Heart left ventricle (tissue), 13 donors: ENCODE results near the gene RNU1-3.
"Not testable (repeated sequence)": the region's sequence is repeated elsewhere in the genome, so short reads cannot be mapped to it uniquely, and the experiment has no call there.

Experiments used
- POLR2A ChIP-seq, 2 donors: fragments of 450-650 bp; IDR thresholded peaks; one replicate each; pipeline ENCODE4 v1.6.1; 2017; ENCODE audit warnings: antibody characterized with exemption in 2 of 2, mild to moderate bottlenecking in 2 of 2, moderate library complexity in 2 of 2
- TF ChIP-seq, protein P1 (sequence below), 12 donors: fragments of 200-600 bp; sonication (generic) in 4 of 12; IDR thresholded peaks; one replicate each; pipeline versions ENCODE4 v1.5.0 to v1.8.0; 2018 to 2022; ENCODE audit warnings: antibody characterized with exemption in 12 of 12, mild to moderate bottlenecking in 5 of 12
- donor health status: ischemic (EF 13 %, LVEDD 7.1; RV severe dilation, severe dysfunction).
- donor health status: DM: no; HTN: yes; CAD: no.
- donor health status: DM: no; HTN: no; CAD: no.
- donor health status: ischemic (EF 25% LVEDD 6.9; RV normal size, moderate dysfunction).
- donor health status: ischemic (EF 25% LVEDD 5.7; RV mildly dilated, moderate dysfunction).
- donor health status: ischemic (EF 35%, LVEDD 5.7; RV mildly dilated, moderate dysfunction).
- donor health status: nonischemic (EF 11% LVEDD 7.7; RV severe dilation, severe dysfunction).
- donor health status: DM: yes; HTN: yes; CAD: no.
- donor health status: PGD.
- donor health status: ischemic (EF 29% LVEDD 5.4; RV normal size, mild dysfunction).
- donor health status: nonischemic (EF 23%, LVEDD 6.1; RV moderate dilation, normal function).

DNA sequence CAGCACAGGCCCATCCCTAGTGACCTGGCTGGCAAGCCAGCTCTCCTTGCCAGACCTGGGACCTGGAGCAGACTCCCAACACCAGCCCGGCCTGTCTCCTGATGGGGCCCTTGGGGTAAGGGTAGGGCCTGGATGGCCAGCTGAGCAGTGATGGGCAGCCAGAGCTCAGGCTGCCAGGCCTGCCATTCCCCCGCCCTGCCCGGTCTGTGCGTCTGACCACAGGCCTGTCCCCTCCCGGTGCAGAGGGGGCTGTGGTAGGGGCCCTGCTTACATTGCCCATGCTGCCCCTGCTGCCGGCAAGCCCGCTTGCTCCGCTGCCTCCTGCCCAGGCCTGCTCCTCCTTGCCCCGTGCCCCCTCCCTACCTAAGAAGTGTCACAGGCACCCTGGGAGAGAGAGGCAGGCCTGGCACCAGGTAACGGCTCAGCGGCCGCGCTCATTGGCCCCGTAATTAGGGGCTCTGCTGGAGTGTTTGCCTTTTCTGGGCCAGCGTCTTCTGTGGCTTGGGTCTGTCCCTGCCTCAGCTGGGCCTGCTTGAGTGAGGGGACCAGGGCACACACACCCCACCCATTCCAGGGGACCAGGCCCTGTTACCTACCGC lies 37.9 kb upstream of the RNU1-3 start:
- not testable (repeated sequence) for TF ChIP-seq POLR2A (IDR thresholded peaks at IDR 0.05)
- TF ChIP-seq, protein P1, sequence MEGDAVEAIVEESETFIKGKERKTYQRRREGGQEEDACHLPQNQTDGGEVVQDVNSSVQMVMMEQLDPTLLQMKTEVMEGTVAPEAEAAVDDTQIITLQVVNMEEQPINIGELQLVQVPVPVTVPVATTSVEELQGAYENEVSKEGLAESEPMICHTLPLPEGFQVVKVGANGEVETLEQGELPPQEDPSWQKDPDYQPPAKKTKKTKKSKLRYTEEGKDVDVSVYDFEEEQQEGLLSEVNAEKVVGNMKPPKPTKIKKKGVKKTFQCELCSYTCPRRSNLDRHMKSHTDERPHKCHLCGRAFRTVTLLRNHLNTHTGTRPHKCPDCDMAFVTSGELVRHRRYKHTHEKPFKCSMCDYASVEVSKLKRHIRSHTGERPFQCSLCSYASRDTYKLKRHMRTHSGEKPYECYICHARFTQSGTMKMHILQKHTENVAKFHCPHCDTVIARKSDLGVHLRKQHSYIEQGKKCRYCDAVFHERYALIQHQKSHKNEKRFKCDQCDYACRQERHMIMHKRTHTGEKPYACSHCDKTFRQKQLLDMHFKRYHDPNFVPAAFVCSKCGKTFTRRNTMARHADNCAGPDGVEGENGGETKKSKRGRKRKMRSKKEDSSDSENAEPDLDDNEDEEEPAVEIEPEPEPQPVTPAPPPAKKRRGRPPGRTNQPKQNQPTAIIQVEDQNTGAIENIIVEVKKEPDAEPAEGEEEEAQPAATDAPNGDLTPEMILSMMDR (IDR thresholded peaks at IDR 0.05) = not testable (repeated sequence)
